ENCODE results near the gene MAGI1.

- TF ChIP-seq POLR2A (IDR thresholded peaks at IDR 0.05) (no peak), POLR2AphosphoS5 (IDR thresholded peaks at IDR 0.05; ENCODE audit: insufficient read depth in 1 of 2, low read depth in 1 of 2) (no peak), CTCF (IDR thresholded peaks at IDR 0.05) (no peak)
These were observed 14.2 kb upstream of the MAGI1 start for GRCh38 chr3:66052721-66053549.

Data from vagina (tissue), 2 donors.